ENCODE measurements around the gene PHF21A.

Gene PHF21A

GRCh38 chr11:45899448-45900174, 221.6 kb downstream of the PHF21A start:
- Histone ChIP-seq H3K9ac (ENCODE audit: low read length) (peak overlapping the region; percentile 93), H3K4me1 (ENCODE audit: control insufficient read depth, insufficient read depth, low read length) (peaks cover 26% of the 10 kb centered on the region), H3K36me3 (ENCODE audit: control insufficient read depth, insufficient read depth, low read length) (peaks cover 22% of the 10 kb centered on the region), H3K4me3 (ENCODE audit: low read depth, low read length) (peak overlapping the region; percentile 73), H3K27ac (ENCODE audit: low read depth, low read length) (peak overlapping the region; percentile 86), H3K9me3 (ENCODE audit: control insufficient read depth, insufficient read depth, low read depth, low read length) (no peaks in the 10 kb centered on the region), H3K27me3 (ENCODE audit: control insufficient read depth, insufficient read depth, low read length) (peaks cover 29% of the 10 kb centered on the region)

DNA sequence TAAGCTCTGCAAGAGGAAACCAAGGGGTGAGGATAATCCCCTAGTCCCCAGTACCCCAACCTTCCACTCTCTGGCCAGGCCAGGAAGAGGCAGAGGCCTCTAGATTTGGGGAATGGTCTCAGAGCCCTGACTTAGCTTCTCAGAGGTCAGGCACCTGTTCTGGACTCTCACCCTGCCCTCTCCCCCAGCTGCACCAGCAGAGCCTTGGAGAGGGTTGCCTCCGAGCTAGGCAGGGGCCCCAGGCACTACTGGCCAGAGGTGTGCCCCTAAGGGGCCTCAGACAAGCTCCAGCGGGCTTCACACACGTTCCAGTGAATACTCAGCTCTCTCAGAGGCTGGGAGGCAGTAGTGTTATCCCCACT, 222.2 kb downstream of the PHF21A start:
- no peaks in the 10 kb centered on the region for H3K9me3 ChIP-seq (ENCODE audit: control insufficient read depth, insufficient read depth, low read depth, low read length)
- peaks cover 29% of the 10 kb centered on the region for H3K27me3 ChIP-seq (ENCODE audit: control insufficient read depth, insufficient read depth, low read length)
- H3K27ac ChIP-seq (ENCODE audit: low read depth, low read length) = no peak overlapping the region
- peak overlapping the region; percentile 73 for H3K4me3 ChIP-seq (ENCODE audit: low read depth, low read length)
- H3K36me3 ChIP-seq (ENCODE audit: control insufficient read depth, insufficient read depth, low read length) = peaks cover 17% of the 10 kb centered on the region
- peaks cover 26% of the 10 kb centered on the region for H3K4me1 ChIP-seq (ENCODE audit: control insufficient read depth, insufficient read depth, low read length)
- H3K9ac ChIP-seq (ENCODE audit: low read length) = peak overlapping the region; percentile 17

DNA sequence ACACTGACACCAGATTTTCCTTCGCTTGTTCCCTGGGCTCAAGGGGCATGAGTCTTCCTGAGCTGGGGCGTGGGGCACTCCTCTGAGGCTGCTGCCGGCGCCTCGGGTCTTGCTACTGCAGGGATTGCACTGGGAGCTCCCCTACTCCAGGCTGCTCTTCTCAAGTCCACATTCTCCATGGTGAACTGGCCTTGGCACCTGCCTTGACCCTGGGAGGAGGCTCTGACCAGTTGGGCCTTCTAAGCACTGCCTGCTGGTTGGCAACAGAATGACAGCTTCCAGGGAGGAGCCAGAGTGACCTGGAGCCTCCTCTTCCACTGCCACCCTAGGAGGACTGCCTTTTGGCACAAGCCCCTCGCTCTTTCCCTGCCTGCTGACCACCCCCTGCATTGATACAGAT, 223.7 kb downstream of the PHF21A start:
- no peaks in the 10 kb centered on the region for H3K9me3 ChIP-seq (ENCODE audit: control insufficient read depth, insufficient read depth, low read depth, low read length)
- peaks cover 29% of the 10 kb centered on the region for H3K27me3 ChIP-seq (ENCODE audit: control insufficient read depth, insufficient read depth, low read length)
- H3K4me1 ChIP-seq (ENCODE audit: control insufficient read depth, insufficient read depth, low read length) = peaks cover 36% of the 10 kb centered on the region
- no peak overlapping the region for H3K27ac ChIP-seq (ENCODE audit: low read depth, low read length)
- H3K9ac ChIP-seq (ENCODE audit: low read length) = no peak overlapping the region
- H3K36me3 ChIP-seq (ENCODE audit: control insufficient read depth, insufficient read depth, low read length) = peaks cover 4% of the 10 kb centered on the region; the same call in 1 of the 2 replicates
- H3K4me3 ChIP-seq (ENCODE audit: low read depth, low read length) = no peak overlapping the region

DNA sequence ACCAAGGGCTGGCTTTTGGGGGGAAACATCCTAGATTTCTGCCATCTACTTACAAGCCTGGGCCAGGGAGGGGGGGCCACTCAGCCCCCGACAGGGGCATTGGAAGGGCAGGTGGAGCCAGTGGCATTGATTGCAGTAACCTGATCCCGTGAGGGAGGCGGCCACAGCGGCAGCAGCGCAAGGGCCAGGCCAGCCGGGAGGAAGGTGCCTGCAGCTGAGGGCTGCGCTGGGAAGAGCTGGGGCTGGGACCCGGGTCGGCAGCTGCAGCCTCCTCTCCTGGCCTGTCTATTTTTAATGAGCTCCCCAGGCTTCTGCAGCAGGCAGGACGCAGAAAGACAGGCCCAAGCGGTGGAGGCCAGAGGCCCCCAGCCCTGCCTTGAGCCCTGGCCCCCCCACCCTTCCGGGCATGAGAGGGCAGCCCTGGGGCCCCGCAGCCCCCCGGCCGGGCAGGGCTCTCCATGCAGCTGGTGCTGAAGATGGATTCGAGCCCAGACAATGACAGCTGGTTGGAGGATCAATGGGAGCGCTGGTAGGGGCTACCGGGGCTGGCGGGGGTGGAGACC, 224.8 kb downstream of the PHF21A start:
- H3K9ac ChIP-seq (ENCODE audit: low read length) = no peak overlapping the region
- no peaks in the 10 kb centered on the region for H3K9me3 ChIP-seq (ENCODE audit: control insufficient read depth, insufficient read depth, low read depth, low read length)
- H3K27me3 ChIP-seq (ENCODE audit: control insufficient read depth, insufficient read depth, low read length) = peaks cover 26% of the 10 kb centered on the region
- peaks cover 36% of the 10 kb centered on the region for H3K4me1 ChIP-seq (ENCODE audit: control insufficient read depth, insufficient read depth, low read length)
- no peaks in the 10 kb centered on the region for H3K36me3 ChIP-seq (ENCODE audit: control insufficient read depth, insufficient read depth, low read length)
- H3K4me3 ChIP-seq (ENCODE audit: low read depth, low read length) = peak overlapping the region; percentile 32; the same call in 1 of the 2 replicates
- no peak overlapping the region for H3K27ac ChIP-seq (ENCODE audit: low read depth, low read length)

- Histone ChIP-seq H3K27me3 (ENCODE audit: control insufficient read depth, insufficient read depth, low read length) (peaks cover 18% of the 10 kb centered on the region), H3K9me3 (ENCODE audit: control insufficient read depth, insufficient read depth, low read depth, low read length) (no peaks in the 10 kb centered on the region), H3K4me3 (ENCODE audit: low read depth, low read length) (no peak overlapping the region), H3K27ac (ENCODE audit: low read depth, low read length) (no peak overlapping the region), H3K4me1 (ENCODE audit: control insufficient read depth, insufficient read depth, low read length) (peaks cover 33% of the 10 kb centered on the region), H3K36me3 (ENCODE audit: control insufficient read depth, insufficient read depth, low read length) (no peaks in the 10 kb centered on the region), H3K9ac (ENCODE audit: low read length) (no peak overlapping the region)
Observed at GRCh38 chr11:45895553-45896259, 225.5 kb downstream of the PHF21A start.

- Histone ChIP-seq H3K36me3 (ENCODE audit: control insufficient read depth, insufficient read depth, low read length) (no peaks in the 10 kb centered on the region), H3K9me3 (ENCODE audit: control insufficient read depth, insufficient read depth, low read depth, low read length) (no peaks in the 10 kb centered on the region), H3K27me3 (ENCODE audit: control insufficient read depth, insufficient read depth, low read length) (peaks cover 13% of the 10 kb centered on the region; the same call in 1 of the 2 replicates), H3K4me1 (ENCODE audit: control insufficient read depth, insufficient read depth, low read length) (peaks cover 29% of the 10 kb centered on the region), H3K27ac (ENCODE audit: low read depth, low read length) (no peak overlapping the region), H3K9ac (ENCODE audit: low read length) (no peak overlapping the region), H3K4me3 (ENCODE audit: low read depth, low read length) (no peak overlapping the region)
Observed at GRCh38 chr11:45894555-45895247, 226.6 kb downstream of the PHF21A start.

DNA sequence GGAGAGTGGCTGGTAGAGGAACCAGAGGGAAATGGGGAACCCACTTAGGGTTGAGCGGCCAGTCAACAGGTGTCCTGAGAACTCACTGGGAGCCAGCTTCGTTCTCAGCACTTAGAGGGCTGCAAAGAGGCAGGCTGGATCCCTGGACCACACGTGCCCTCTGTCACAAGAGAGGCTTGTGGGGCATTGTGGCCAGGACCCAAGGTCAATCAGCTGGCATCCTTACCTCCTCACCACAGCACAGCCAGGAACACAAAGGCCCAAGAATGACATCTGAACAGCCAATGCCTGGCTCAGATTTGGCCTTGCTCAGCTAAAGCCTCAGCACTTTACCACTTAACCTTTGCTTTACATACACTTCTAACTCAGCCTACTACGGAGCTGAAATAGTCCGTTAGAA, 228.4 kb downstream of the PHF21A start:
- Histone ChIP-seq H3K4me1 (ENCODE audit: control insufficient read depth, insufficient read depth, low read length) (peaks cover 21% of the 10 kb centered on the region), H3K27me3 (ENCODE audit: control insufficient read depth, insufficient read depth, low read length) (peaks cover 12% of the 10 kb centered on the region; the same call in 1 of the 2 replicates), H3K27ac (ENCODE audit: low read depth, low read length) (no peak overlapping the region), H3K36me3 (ENCODE audit: control insufficient read depth, insufficient read depth, low read length) (no peaks in the 10 kb centered on the region), H3K9ac (ENCODE audit: low read length) (no peak overlapping the region), H3K4me3 (ENCODE audit: low read depth, low read length) (no peak overlapping the region), H3K9me3 (ENCODE audit: control insufficient read depth, insufficient read depth, low read depth, low read length) (no peaks in the 10 kb centered on the region)

- no peak overlapping the region for H3K9ac ChIP-seq (ENCODE audit: low read length)
- no peak overlapping the region for H3K4me3 ChIP-seq (ENCODE audit: low read depth, low read length)
- H3K36me3 ChIP-seq (ENCODE audit: control insufficient read depth, insufficient read depth, low read length) = no peaks in the 10 kb centered on the region
- peaks cover 11% of the 10 kb centered on the region for H3K4me1 ChIP-seq (ENCODE audit: control insufficient read depth, insufficient read depth, low read length)
- peaks cover 15% of the 10 kb centered on the region for H3K27me3 ChIP-seq (ENCODE audit: control insufficient read depth, insufficient read depth, low read length)
- no peak overlapping the region for H3K27ac ChIP-seq (ENCODE audit: low read depth, low read length)
- no peaks in the 10 kb centered on the region for H3K9me3 ChIP-seq (ENCODE audit: control insufficient read depth, insufficient read depth, low read depth, low read length)
Observed at GRCh38 chr11:45890886-45891550, 230.2 kb downstream of the PHF21A start.

DNA sequence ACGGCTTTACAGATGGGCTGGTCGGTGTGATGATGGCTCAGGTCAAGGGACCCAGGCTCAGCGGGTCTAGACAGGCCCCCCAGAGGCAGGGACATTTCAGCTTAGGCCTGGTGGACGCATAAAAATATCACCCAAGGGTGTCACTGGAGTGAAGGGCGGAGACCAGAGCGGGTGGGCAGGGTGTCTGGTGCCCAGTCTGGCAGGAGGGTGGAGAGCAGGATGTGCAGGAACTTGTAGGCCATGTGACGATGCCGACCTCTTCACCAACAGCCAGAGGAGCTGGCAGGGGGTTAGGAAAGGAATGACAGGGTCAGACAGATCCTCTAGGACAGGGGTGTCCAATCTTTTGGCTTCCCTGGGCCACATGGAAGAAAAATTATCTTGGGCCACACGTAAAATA, 231.3 kb downstream of the PHF21A start:
- Histone ChIP-seq H3K36me3 (ENCODE audit: control insufficient read depth, insufficient read depth, low read length) (no peaks in the 10 kb centered on the region), H3K27me3 (ENCODE audit: control insufficient read depth, insufficient read depth, low read length) (peaks cover 21% of the 10 kb centered on the region), H3K4me3 (ENCODE audit: low read depth, low read length) (no peak overlapping the region), H3K9me3 (ENCODE audit: control insufficient read depth, insufficient read depth, low read depth, low read length) (no peaks in the 10 kb centered on the region), H3K27ac (ENCODE audit: low read depth, low read length) (no peak overlapping the region), H3K9ac (ENCODE audit: low read length) (no peak overlapping the region), H3K4me1 (ENCODE audit: control insufficient read depth, insufficient read depth, low read length) (peaks cover 13% of the 10 kb centered on the region)

DNA sequence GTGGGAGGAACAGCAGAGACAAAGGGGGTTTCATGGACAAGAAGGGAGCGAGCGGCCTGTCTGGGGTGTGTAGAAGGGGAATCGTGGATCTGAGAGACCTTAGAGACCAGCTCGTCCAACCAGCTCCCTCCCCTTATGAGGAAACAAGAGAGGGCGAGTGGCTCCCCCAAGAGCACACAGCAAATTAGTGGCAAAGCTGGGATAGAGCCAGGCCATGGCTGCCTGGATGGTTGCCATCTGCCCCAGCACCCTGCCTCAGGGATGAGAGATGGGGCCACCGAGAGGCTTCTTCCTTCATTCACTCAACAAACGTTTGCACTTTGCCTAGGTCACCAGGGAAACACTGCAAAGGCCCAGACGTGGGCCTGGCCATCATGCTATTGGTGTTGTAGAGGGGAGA, 231.7 kb downstream of the PHF21A start:
- no peaks in the 10 kb centered on the region for H3K36me3 ChIP-seq (ENCODE audit: control insufficient read depth, insufficient read depth, low read length)
- H3K9ac ChIP-seq (ENCODE audit: low read length) = no peak overlapping the region
- H3K4me3 ChIP-seq (ENCODE audit: low read depth, low read length) = no peak overlapping the region
- H3K27ac ChIP-seq (ENCODE audit: low read depth, low read length) = no peak overlapping the region
- peaks cover 26% of the 10 kb centered on the region for H3K27me3 ChIP-seq (ENCODE audit: control insufficient read depth, insufficient read depth, low read length)
- H3K4me1 ChIP-seq (ENCODE audit: control insufficient read depth, insufficient read depth, low read length) = peaks cover 14% of the 10 kb centered on the region
- H3K9me3 ChIP-seq (ENCODE audit: control insufficient read depth, insufficient read depth, low read depth, low read length) = no peaks in the 10 kb centered on the region
